SK-N-SH (cell line): ENCODE data around the gene CEACAM8. TPM values are rescaled to one million over a fixed set of nuclear protein-coding genes. Genes with fewer than 3 reads are reported as not detected.

Experiments
- CTCF ChIA-PET: fragments of 300-600, 350-600 bp; formaldehyde crosslinking; extraction: SDS; loops from one replicate; lab custom pipeline; 2021; lab: Yijun Ruan, JAX
- POLR2A ChIA-PET: fragments of 350-600 bp; sonication (Branson Sonifier 250); formaldehyde crosslinking; extraction: SDS; loops from one replicate; lab custom pipeline; 2020; ENCODE audit warnings: antibody characterized with exemption, inconsistent platforms; lab: Yijun Ruan, JAX
- DNase-seq: peaks from one replicate; pipeline ENCODE4 v3.0.0; 2012
- H2AFZ ChIP-seq: fragments of 200-600 bp; sonication (generic); 2 replicates; pipeline ENCODE4 v1.8.1; 2016; ENCODE audit warnings: antibody characterized with exemption, mild to moderate bottlenecking, low read depth
- H3F3A ChIP-seq: fragments of 200-600 bp; sonication (generic); replicated peaks from 2 replicates; pipeline ENCODE3; 2016; ENCODE audit warnings: antibody characterized with exemption, mild to moderate bottlenecking; ENCODE audit not compliant: insufficient read depth
- H3K27ac ChIP-seq, 2 experiments: fragments of 200-500 bp in 1 of 2; fragments of 200-600 bp in 1 of 2; sonication (Bioruptor generic) in 1 of 2; sonication (generic), shearing (Covaris generic) in 1 of 2; 2 replicates each; pipeline versions ENCODE4 v1.5.1 to v1.6.1; 2014 to 2016; ENCODE audit warnings: low read depth in 2 of 2, inconsistent platforms in 1 of 2, low read length in 1 of 2, mild to moderate bottlenecking in 1 of 2, mixed read lengths in 1 of 2
- H3K27me3 ChIP-seq: fragments of 200-600 bp; sonication (generic), shearing (Covaris generic); 2 replicates; pipeline ENCODE4 v1.6.1; 2016; ENCODE audit warnings: mixed run types; ENCODE audit not compliant: insufficient read depth
- H3K36me3 ChIP-seq, 2 experiments: fragments of 200-500 bp in 1 of 2; fragments of 200-600 bp in 1 of 2; sonication (Bioruptor generic) in 1 of 2; sonication (generic) in 1 of 2; replicated peaks in 1 of 2; 2 replicates each; pipeline versions ENCODE3 to v1.5.1; 2014 to 2016; ENCODE audit warnings: low read length in 1 of 2, mild to moderate bottlenecking in 1 of 2; ENCODE audit not compliant: insufficient read depth in 2 of 2, control insufficient read depth in 1 of 2
- H3K4me1 ChIP-seq, 2 experiments: fragments of 200-500 bp in 1 of 2; fragments of 200-600 bp in 1 of 2; sonication (Bioruptor generic) in 1 of 2; sonication (generic), shearing (Covaris generic) in 1 of 2; 2 replicates each; pipeline versions ENCODE4 v1.5.1 to v1.6.1; 2014 to 2016; ENCODE audit warnings: low read depth in 1 of 2, low read length in 1 of 2, mixed run types in 1 of 2; ENCODE audit not compliant: insufficient read depth in 2 of 2, control insufficient read depth in 1 of 2
- H3K4me2 ChIP-seq: fragments of 200-600 bp; sonication (generic), shearing (Covaris generic); 2 replicates; pipeline ENCODE4 v1.6.1; 2017; ENCODE audit warnings: mixed run types
- H3K4me3 ChIP-seq, 2 experiments: fragments of 200-500 bp in 1 of 2; fragments of 200-600 bp in 1 of 2; sonication (Bioruptor generic) in 1 of 2; sonication (generic), shearing (Covaris generic) in 1 of 2; 2 replicates each; pipeline versions ENCODE4 v1.5.1 to v1.8.1; 2014 to 2016; ENCODE audit warnings: low read depth in 2 of 2, inconsistent platforms in 1 of 2, low read length in 1 of 2, mild to moderate bottlenecking in 1 of 2, mixed read lengths in 1 of 2, moderate library complexity in 1 of 2
- H3K79me2 ChIP-seq: fragments of 200-600 bp; sonication (generic); 2 replicates; pipeline ENCODE4 v1.8.1; 2017; ENCODE audit warnings: mild to moderate bottlenecking; ENCODE audit not compliant: insufficient read depth
- H3K9ac ChIP-seq: fragments of 200-600 bp; sonication (generic); 2 replicates; pipeline ENCODE4 v1.6.1; 2017; ENCODE audit warnings: mixed run types
- H3K9me2 ChIP-seq: fragments of 200-600 bp; sonication (generic); 2 replicates; pipeline ENCODE4 v1.6.1; 2017; ENCODE audit warnings: mixed run types
- H3K9me3 ChIP-seq: fragments of 200-600 bp; sonication (generic); 2 replicates; pipeline ENCODE4 v1.6.1; 2017; ENCODE audit warnings: mixed run types, mild to moderate bottlenecking, moderate library complexity
- H4K20me1 ChIP-seq: fragments of 200-600 bp; sonication (generic); 2 replicates; pipeline ENCODE4 v1.6.1; 2017; ENCODE audit warnings: mild to moderate bottlenecking, mixed run types; ENCODE audit not compliant: insufficient read depth
- ELF1 ChIP-seq: IDR thresholded peaks from 2 replicates; pipeline ENCODE4 v1.4.0; 2012
- EZH2phosphoT487 ChIP-seq: fragments of 200-600 bp; sonication (generic); IDR thresholded peaks from 2 replicates; pipeline ENCODE4 v1.6.1; 2017; ENCODE audit warnings: low read depth, mixed run types, mild to moderate bottlenecking, antibody characterized with exemption, moderate library complexity, borderline replicate concordance
- FOSL2 ChIP-seq: IDR thresholded peaks from 2 replicates; pipeline ENCODE4 v1.4.0; 2012; ENCODE audit warnings: low read depth, mild to moderate bottlenecking, moderate library complexity, borderline replicate concordance
- FOXJ3 ChIP-seq: sonication (generic); formaldehyde crosslinking; IDR thresholded peaks from 2 replicates; pipeline ENCODE4 v1.5.1; 2020; ENCODE audit warnings: mild to moderate bottlenecking, missing genetic modification reagents
- GATA2 ChIP-seq: sonication (generic); formaldehyde crosslinking; IDR thresholded peaks from 2 replicates; pipeline ENCODE4 v1.5.0; 2020; ENCODE audit warnings: mild to moderate bottlenecking, missing genetic modification reagents
- JUND ChIP-seq: IDR thresholded peaks from 2 replicates; pipeline ENCODE4 v1.4.0; 2012
- MXI1 ChIP-seq: IDR thresholded peaks from 2 replicates; pipeline ENCODE4 v1.6.1; 2012; ENCODE audit warnings: mild to moderate bottlenecking, low read depth, low read length, improper control_type of control experiment
- NRF1 ChIP-seq: IDR thresholded peaks from 2 replicates; pipeline ENCODE4 v1.6.1; 2012; ENCODE audit warnings: low read depth, mild to moderate bottlenecking, low read length
- POLR2AphosphoS5 ChIP-seq: IDR thresholded peaks from 2 replicates; pipeline ENCODE4 v1.6.1; 2012; ENCODE audit warnings: low read depth, low read length
- REST ChIP-seq: IDR thresholded peaks from 2 replicates; pipeline ENCODE4 v1.6.1; 2012; ENCODE audit warnings: mild to moderate bottlenecking, low read depth, low read length, moderate library complexity
- RFX5 ChIP-seq: IDR thresholded peaks from 2 replicates; pipeline ENCODE4 v1.6.1; 2012; ENCODE audit warnings: mild to moderate bottlenecking, improper control_type of control experiment, low read length
- SIN3A ChIP-seq: IDR thresholded peaks from 2 replicates; pipeline ENCODE4 v1.6.1; 2012; ENCODE audit warnings: low read depth, mild to moderate bottlenecking, low read length, moderate library complexity, borderline replicate concordance
- TAF1 ChIP-seq: IDR thresholded peaks from 2 replicates; pipeline ENCODE4 v1.6.1; 2012; ENCODE audit warnings: low read depth, mild to moderate bottlenecking, low read length, moderate library complexity, borderline replicate concordance
- TCF12 ChIP-seq: IDR thresholded peaks from 2 replicates; pipeline ENCODE4 v1.4.0; 2012
- YY1 ChIP-seq: IDR thresholded peaks from 2 replicates; pipeline ENCODE4 v1.4.0; 2012; ENCODE audit warnings: low read depth, mild to moderate bottlenecking
- WGBS: methylation state at CpG from one replicate; pipeline ENCODE4 v1.1.6; 2017; ENCODE audit warnings: low lambda C conversion rate; 5-methylcytosine and 5-hydroxymethylcytosine counted together
- polyA plus RNA-seq, 3 experiments: library from polyadenylated mRNA; depleted of rRNA; stranded (reverse); fragments of >200 nt; gene quantifications; 2 replicates each; pipeline ENCODE4 v1.2.3, GENCODE V29; 2012

The CEACAM8 gene
- polyA plus RNA-seq, 1 of the 3 experiments (the other 2 are of a cell fraction) = not detected

DNA sequence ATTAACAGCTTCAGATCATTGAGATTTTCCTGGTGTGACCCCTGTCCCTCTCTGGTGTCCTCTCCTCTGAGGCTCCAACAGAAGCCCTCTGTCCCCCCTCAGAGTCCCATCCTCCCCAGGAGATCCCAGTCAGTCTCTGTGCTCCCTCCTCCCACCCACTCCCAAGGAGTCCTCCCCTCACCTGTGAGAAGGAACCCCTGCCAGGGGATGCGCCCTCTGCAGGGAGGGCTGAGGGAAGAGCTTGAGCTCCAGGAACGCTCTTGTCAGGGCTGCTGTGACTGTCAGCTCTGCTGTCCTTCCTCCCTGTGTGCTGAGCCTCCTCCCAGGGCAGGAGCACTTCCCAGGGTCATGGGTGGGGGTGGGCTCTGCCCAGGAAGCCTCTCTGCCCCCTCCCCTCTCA, 33.2 kb downstream of the CEACAM8 start:
- Histone ChIP-seq H2AFZ (no peak overlapping the region), H4K20me1 (no peaks in the 10 kb centered on the region), H3K9ac (no peak overlapping the region), H3K27ac (no peak overlapping the region), H3K4me1 (no peaks in the 10 kb centered on the region), H3K36me3 (no peaks in the 10 kb centered on the region), H3K4me3 (no peak overlapping the region), H3K27me3 (peaks cover 17% of the 10 kb centered on the region; the same call in 1 of the 2 replicates), H3K79me2 (no peaks in the 10 kb centered on the region), H3F3A (no peaks in the 10 kb centered on the region), H3K9me3 (no peaks in the 10 kb centered on the region), H3K9me2 (no peaks in the 10 kb centered on the region), H3K4me2 (no peak overlapping the region)
- no CpG with 5 or more reads among the region's 2 CpGs for WGBS
- ChIA-PET CTCF (interaction anchor here (0.9 to 1.4 kb wide), 2 partner anchors 19 to 32 kb away, joined by 3 to 5 read pairs; no protein-coding TSS in a partner anchor), POLR2A (no interaction called here)
- TF ChIP-seq TCF12 = no peak
- no peak for TF ChIP-seq REST
- no peak for TF ChIP-seq MXI1
- no peak for TF ChIP-seq NRF1
- no peak for TF ChIP-seq FOXJ3 (CRISPR knock-in tag)
- TF ChIP-seq ELF1 = no peak
- TF ChIP-seq TAF1 = no peak
- TF ChIP-seq FOSL2 = no peak
- DNase-seq = no peak

GRCh38 chr19:42560731-42561130, 34.0 kb downstream of the CEACAM8 start:
- H2AFZ ChIP-seq = no peak overlapping the region
- 0% methylated on average over 4 of the region's 4 CpGs for WGBS
- no peaks in the 10 kb centered on the region for H3K9me3 ChIP-seq
- no peak overlapping the region for H3K4me2 ChIP-seq
- ChIA-PET POLR2A (no interaction called here), CTCF (no interaction called here)
- H3K9me2 ChIP-seq = no peaks in the 10 kb centered on the region
- H3K27ac ChIP-seq = no peak overlapping the region
- H3K9ac ChIP-seq = no peak overlapping the region
- no peaks in the 10 kb centered on the region for H4K20me1 ChIP-seq
- no peaks in the 10 kb centered on the region for H3K36me3 ChIP-seq
- H3K4me1 ChIP-seq = no peaks in the 10 kb centered on the region
- TF ChIP-seq RFX5 (no peak), EZH2phosphoT487 (no peak), POLR2AphosphoS5 (no peak), SIN3A (no peak), GATA2 (CRISPR knock-in tag) (no peak), JUND (no peak), YY1 (no peak)
- TF ChIP-seq, all 33 proteins: peak for 0
- Histone ChIP-seq H3K79me2 (no peaks in the 10 kb centered on the region), H3K27me3 (peaks cover 17% of the 10 kb centered on the region; the same call in 1 of the 2 replicates), H3K4me3 (no peak overlapping the region), H3F3A (no peaks in the 10 kb centered on the region)
- no peak for DNase-seq
